GM21786 (cell line): Measurements from ENCODE around the gene SORT1.

Source experiments
- ATAC-seq: cut with Tn5 transposase; IDR thresholded peaks from one replicate; pipeline ENCODE4 v1.9.1; 2021; ENCODE audit not compliant: unreplicated experiment

The SORT1 gene

GRCh38 chr1:109277434-109278204, 120.1 kb downstream of the SORT1 start:
- no peak for ATAC-seq

- no peak for ATAC-seq
Observed at GRCh38 chr1:109275706-109276345, 121.9 kb downstream of the SORT1 start.

GRCh38 chr1:109274533-109275476, 122.9 kb downstream of the SORT1 start:
- no peak for ATAC-seq

GRCh38 chr1:109273570-109274288, 124.0 kb downstream of the SORT1 start:
- ATAC-seq: no peak

GRCh38 chr1:109272831-109273547, 124.7 kb downstream of the SORT1 start:
- no peak for ATAC-seq

GRCh38 chr1:109272021-109272799, 125.5 kb downstream of the SORT1 start:
- ATAC-seq: no peak

GRCh38 chr1:109271458-109271857, 126.3 kb downstream of the SORT1 start:
- ATAC-seq: no peak

GRCh38 chr1:109270623-109271317, 126.9 kb downstream of the SORT1 start:
- no peak for ATAC-seq

GRCh38 chr1:109269981-109270622, 127.6 kb downstream of the SORT1 start:
- no peak for ATAC-seq

- no peak for ATAC-seq
Observed at GRCh38 chr1:109269212-109269980, 128.3 kb downstream of the SORT1 start.

- no peak for ATAC-seq
Observed at GRCh38 chr1:109268431-109269211, 129.1 kb downstream of the SORT1 start.

GRCh38 chr1:109267743-109268300, 129.9 kb downstream of the SORT1 start:
- ATAC-seq: no peak

GRCh38 chr1:109266965-109267364, 130.8 kb downstream of the SORT1 start:
- ATAC-seq: no peak

GRCh38 chr1:109265741-109266330, 131.9 kb downstream of the SORT1 start:
- ATAC-seq: no peak

GRCh38 chr1:109265016-109265415, 132.7 kb downstream of the SORT1 start:
- no peak for ATAC-seq

GRCh38 chr1:109264379-109264755, 133.4 kb downstream of the SORT1 start:
- no peak for ATAC-seq
